GM15510 (cell line): Measurements from ENCODE around the gene SLC52A3.

Source experiments
- POLR2A ChIP-seq: IDR thresholded peaks from 3 replicates; pipeline ENCODE4 v1.6.1; 2011; ENCODE audit warnings: borderline replicate concordance; ENCODE audit not compliant: insufficient read length; ENCODE audit errors: extremely low read depth

The SLC52A3 gene

DNA sequence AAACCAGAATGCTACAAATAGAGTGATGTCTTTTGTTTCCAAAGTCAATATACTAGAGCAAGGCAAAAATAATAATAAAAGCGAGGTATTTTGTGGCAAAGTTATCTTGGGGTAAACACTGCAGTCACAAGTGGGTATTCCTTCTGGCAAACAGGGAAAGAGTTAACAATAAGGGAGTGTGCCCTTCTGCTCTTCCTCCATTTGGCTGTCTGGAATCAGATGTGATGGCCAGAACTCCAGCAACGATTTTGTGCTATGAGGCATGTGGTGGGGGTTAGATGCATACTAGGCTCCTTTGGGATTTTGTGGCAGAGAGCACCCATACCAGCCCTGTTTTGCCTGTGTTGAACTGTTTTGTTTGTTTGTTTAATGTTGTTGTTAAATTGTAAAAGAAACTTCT, 2.4 kb upstream of the SLC52A3 start:
- TF ChIP-seq POLR2A, result no peak

DNA sequence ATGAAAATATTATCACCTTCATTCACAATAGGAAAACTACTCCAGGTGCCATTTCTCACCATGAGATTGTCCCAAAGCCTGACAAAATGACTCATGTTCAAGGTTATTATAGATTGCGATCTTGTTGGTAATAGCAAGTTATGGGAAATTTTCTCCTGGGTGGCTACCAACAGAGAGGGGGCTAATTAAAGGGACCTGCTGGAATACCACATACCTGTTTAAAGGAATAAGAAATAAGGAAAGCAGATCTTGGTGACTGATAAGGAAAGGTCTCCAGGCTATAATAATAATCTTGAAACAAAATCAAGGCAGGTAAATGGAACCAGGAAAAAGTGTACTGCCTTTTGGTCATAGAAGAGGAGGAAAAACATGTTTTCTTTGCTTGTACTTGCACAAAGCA, 1.4 kb downstream of the SLC52A3 start:
- TF ChIP-seq POLR2A, result no peak

GRCh38 chr20:764255-764654, 4.0 kb downstream of the SLC52A3 start:
- no peak for TF ChIP-seq POLR2A

- no peak for TF ChIP-seq POLR2A
Measured at GRCh38 chr20:761418-762381, 6.6 kb downstream of the SLC52A3 start.

DNA sequence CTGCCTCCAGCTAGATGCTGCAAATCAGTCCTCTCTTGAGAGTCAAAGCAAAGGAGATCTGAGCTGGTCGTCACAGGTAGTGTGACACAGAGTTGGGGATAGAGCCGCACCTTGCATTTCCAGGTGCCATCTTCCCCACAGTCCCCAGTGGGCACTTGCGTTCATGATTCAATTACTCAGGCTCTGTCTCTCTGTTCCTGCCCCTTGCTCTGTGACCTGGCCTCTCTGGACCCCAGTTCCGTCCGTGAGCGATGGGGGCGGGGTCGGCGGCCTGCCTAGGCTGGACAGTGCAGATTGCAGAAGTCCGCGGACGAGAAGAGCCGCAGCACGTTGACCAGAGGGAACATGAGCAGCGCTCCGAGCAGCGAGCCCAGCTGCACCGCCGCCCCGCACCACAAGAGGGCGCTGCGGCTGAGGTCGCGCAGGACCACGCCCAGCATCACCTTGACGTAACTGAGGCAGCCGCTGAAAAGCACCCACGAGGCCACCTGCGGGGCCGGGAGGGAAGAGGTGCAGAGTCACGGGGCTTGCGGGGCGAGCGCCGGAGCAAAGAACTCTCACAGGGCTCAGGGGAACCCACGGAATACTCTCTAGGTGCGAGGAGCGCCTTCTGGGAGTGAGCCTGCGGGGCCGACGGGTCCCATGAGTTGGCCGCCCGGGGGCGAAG, 7.4 kb downstream of the SLC52A3 start:
- no peak for TF ChIP-seq POLR2A

- no peak for TF ChIP-seq POLR2A
Measured at GRCh38 chr20:757506-757905, 10.8 kb downstream of the SLC52A3 start.

GRCh38 chr20:755941-756340, 12.4 kb downstream of the SLC52A3 start:
- TF ChIP-seq POLR2A, result no peak

GRCh38 chr20:754904-755303, 13.4 kb downstream of the SLC52A3 start:
- TF ChIP-seq POLR2A, result no peak

- no peak for TF ChIP-seq POLR2A
Measured at GRCh38 chr20:753897-754635, 14.2 kb downstream of the SLC52A3 start.

DNA sequence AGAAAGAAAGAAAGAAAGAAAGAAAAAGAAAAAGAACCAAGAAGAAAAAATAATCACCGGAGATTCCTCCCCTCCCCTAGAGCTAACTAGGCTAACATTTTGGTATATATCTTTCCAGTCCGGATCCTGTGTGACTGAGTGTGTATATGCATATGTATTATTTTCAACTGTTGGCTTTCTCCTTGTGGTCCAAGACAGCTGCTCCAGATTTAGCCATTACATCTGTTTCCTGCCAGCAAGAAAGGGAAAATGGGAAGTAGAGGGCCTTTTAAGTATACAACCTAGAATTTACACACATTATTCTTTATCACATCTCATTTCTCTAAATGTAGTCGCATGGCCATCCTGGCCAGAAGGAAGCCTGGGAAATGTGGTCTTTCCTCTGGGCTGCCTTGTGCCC, 15.2 kb downstream of the SLC52A3 start:
- TF ChIP-seq POLR2A, result no peak

DNA sequence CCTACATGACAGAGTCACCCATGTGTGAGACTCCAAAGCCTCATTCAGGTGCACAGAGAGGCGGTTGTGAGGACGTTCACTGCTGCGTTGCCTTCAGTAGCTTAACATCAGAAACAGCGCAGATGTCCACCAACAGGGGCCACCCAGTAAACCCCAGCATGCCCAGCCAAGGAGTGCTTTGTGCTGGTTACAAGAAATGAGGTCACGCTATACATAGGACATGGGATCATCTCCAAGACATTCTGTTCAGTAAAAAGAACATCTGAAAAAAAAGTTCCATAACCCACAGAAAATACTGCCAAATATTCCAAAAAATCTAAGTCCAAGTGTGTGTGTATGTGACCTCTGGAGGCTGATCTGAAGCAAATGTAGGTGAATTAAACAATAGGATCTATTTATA, 16.0 kb downstream of the SLC52A3 start:
- no peak for TF ChIP-seq POLR2A

- no peak for TF ChIP-seq POLR2A
Measured at GRCh38 chr20:751761-752160, 16.5 kb downstream of the SLC52A3 start.

GRCh38 chr20:750801-751200, 17.5 kb downstream of the SLC52A3 start:
- no peak for TF ChIP-seq POLR2A

GRCh38 chr20:745683-746301, 22.5 kb downstream of the SLC52A3 start:
- TF ChIP-seq POLR2A, result no peak

DNA sequence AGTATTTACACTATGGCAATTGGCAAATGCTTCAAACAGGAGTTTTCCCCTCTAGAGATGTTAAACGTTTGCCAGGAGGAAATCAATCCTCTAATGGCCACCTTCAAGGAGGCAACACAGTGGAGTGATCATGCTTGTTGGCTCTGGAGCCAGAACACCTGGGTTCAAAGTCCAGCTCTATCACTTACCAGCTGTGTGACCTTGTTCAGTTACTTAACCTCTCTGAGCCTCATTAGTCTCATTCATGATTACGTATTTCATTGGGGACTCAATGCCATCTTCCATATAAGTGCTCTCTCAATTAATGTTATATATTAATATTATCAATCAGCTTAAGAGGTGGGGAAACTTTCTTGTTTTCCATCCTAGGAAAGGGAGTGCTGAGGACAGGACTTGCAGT, 26.1 kb downstream of the SLC52A3 start:
- TF ChIP-seq POLR2A, result no peak
